Measurements from ENCODE around the gene SBF1. TPM values are rescaled to one million over a fixed set of nuclear protein-coding genes. Genes with fewer than 3 reads are reported as not detected.
A peak's percentile ranks its signal among the peaks of the same experiment; 100 is the strongest.
"Not testable (repeated sequence)": the region's sequence is repeated elsewhere in the genome, so short reads cannot be mapped to it uniquely, and the experiment has no call there.

SBF1 gene
- total RNA-seq, 3 donors from 2014 or later (not counting 1 experiment from before 2014, with no cell fraction given): 235 to 284 (median 242) TPM

DNA sequence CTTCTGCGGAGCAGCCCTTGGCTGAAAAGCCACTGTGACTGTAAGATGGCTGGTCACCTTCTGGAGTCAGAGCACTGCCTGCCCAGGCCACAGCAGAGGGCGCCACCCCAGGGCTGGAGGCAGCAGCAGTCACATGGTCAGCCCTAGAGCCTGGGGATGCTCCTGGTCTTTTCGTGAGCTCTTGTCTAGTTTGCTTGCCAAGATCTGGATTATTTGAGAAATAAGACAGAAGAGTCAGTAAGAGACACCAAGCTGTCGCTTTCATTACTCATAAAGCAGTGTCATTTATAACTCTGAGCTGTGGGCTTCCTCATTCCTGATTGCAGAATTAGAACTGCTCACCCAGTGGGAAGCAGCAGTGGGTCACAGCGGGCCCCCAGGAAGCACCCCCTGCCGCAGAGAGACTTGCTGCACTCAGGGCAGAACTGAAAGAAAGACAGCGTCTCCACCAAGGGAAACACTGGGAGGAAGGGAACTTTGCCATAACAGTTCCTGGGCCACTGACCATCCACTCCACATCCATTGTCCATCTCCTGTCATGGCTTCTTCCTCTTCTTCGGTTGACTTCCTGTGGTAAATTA lies 75.0 kb downstream of the SBF1 start:
- Histone ChIP-seq H3K4me1 (ENCODE audit: control insufficient read depth, insufficient read depth, low read length) (peaks cover 41% of the 10 kb centered on the region), H3K27ac (ENCODE audit: low read length) (peak overlapping the region; percentile 56), H3K9me3 (ENCODE audit: control insufficient read depth, insufficient read depth, low read length) (no peaks in the 10 kb centered on the region), H3K36me3 (ENCODE audit: control insufficient read depth, insufficient read depth, low read length) (peaks cover 11% of the 10 kb centered on the region), H3K4me3 (ENCODE audit: low read length) (no peak overlapping the region), H3K27me3 (ENCODE audit: control insufficient read depth, insufficient read depth, low read length) (no peaks in the 10 kb centered on the region)
- peaks cover 56 to 58% of the 10 kb centered on the region in 2 donors for H3K4me1 Mint-ChIP-seq
- ATAC-seq (peak; percentile 56 to 82 (median 76)), DNase-seq (peak; percentile 33 to 51)
- intact Hi-C loops (cut with micrococcal nuclease): no loop called here
- no peaks in the 10 kb centered on the region for H3K36me3 Mint-ChIP-seq
- no peaks in the 10 kb centered on the region for H3K9me3 Mint-ChIP-seq
- peak overlapping the region; percentile 89 to 93 for H3K27ac Mint-ChIP-seq
- WGBS (ENCODE audit: insufficient coverage): 45% methylated on average over 7 of the region's 8 CpGs
- TF ChIP-seq, protein P1, sequence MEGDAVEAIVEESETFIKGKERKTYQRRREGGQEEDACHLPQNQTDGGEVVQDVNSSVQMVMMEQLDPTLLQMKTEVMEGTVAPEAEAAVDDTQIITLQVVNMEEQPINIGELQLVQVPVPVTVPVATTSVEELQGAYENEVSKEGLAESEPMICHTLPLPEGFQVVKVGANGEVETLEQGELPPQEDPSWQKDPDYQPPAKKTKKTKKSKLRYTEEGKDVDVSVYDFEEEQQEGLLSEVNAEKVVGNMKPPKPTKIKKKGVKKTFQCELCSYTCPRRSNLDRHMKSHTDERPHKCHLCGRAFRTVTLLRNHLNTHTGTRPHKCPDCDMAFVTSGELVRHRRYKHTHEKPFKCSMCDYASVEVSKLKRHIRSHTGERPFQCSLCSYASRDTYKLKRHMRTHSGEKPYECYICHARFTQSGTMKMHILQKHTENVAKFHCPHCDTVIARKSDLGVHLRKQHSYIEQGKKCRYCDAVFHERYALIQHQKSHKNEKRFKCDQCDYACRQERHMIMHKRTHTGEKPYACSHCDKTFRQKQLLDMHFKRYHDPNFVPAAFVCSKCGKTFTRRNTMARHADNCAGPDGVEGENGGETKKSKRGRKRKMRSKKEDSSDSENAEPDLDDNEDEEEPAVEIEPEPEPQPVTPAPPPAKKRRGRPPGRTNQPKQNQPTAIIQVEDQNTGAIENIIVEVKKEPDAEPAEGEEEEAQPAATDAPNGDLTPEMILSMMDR (IDR thresholded peaks at IDR 0.05): peak; percentile 24
- H3K27me3 Mint-ChIP-seq (ENCODE audit: low read depth in 2 of 2): no peaks in the 10 kb centered on the region
- peak overlapping the region; percentile 68 for H3K4me3 Mint-ChIP-seq

DNA sequence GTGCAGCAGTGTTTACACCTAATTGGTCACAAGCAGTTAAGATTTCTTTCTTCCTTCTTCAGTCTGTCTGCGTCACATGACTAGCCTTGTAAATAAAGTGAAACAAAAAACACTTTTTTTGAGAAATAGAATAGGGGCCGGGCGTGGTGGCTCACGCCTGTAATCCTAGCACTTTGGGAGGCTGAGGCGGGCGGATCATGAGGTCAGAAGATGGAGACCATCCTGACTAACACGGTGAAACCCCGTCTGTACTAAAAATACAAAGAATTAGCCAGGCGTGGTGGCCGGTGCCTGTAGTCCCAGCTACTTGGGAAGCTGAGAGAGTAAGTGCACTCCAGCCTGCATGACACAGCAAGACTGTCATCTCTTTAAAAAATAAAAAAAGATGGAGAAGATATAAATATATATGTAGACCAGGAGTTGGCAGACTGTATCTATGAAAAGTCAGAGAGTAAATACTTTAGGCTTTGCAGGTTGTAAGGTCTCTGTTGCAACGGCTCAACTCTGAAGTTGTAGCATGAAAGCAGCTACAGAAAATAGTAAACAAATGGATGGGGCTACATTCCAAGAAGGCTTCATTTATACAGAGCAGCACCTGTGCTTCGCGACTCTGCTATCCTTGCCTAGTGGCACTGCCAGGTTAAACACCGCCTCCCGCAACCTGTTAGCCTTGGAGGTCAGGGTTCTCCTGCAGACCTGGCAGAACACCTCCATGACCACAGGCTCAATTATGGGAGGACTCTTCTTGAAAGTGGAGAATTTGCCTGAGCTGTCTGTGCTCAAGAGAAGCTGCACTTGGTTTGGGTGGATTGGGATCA lies 75.8 kb downstream of the SBF1 start:
- H3K27ac Mint-ChIP-seq: peak overlapping the region; percentile 89 to 93
- H3K27ac ChIP-seq (ENCODE audit: low read length): peak overlapping the region; percentile 56
- no peaks in the 10 kb centered on the region for H3K9me3 Mint-ChIP-seq
- TF ChIP-seq, protein P1 (IDR thresholded peaks at IDR 0.05): no peak
- 68% methylated on average over 15 of the region's 15 CpGs for WGBS (ENCODE audit: insufficient coverage)
- H3K27me3 Mint-ChIP-seq (ENCODE audit: low read depth in 2 of 2): no peaks in the 10 kb centered on the region
- peaks cover 38% of the 10 kb centered on the region for H3K4me1 ChIP-seq (ENCODE audit: control insufficient read depth, insufficient read depth, low read length)
- ATAC-seq (peak; percentile 20 to 47 (median 37)), DNase-seq (peak in 1 of 2 donors; percentile 23)
- H3K4me3 ChIP-seq (ENCODE audit: low read length): no peak overlapping the region
- peaks cover 13% of the 10 kb centered on the region for H3K36me3 ChIP-seq (ENCODE audit: control insufficient read depth, insufficient read depth, low read length)
- no peaks in the 10 kb centered on the region for H3K36me3 Mint-ChIP-seq
- peaks cover 55% of the 10 kb centered on the region in 2 donors for H3K4me1 Mint-ChIP-seq
- no peaks in the 10 kb centered on the region for H3K9me3 ChIP-seq (ENCODE audit: control insufficient read depth, insufficient read depth, low read length)
- intact Hi-C loops (cut with micrococcal nuclease): no loop called here
- no peaks in the 10 kb centered on the region for H3K27me3 ChIP-seq (ENCODE audit: control insufficient read depth, insufficient read depth, low read length)
- H3K4me3 Mint-ChIP-seq: peak overlapping the region; percentile 72

DNA sequence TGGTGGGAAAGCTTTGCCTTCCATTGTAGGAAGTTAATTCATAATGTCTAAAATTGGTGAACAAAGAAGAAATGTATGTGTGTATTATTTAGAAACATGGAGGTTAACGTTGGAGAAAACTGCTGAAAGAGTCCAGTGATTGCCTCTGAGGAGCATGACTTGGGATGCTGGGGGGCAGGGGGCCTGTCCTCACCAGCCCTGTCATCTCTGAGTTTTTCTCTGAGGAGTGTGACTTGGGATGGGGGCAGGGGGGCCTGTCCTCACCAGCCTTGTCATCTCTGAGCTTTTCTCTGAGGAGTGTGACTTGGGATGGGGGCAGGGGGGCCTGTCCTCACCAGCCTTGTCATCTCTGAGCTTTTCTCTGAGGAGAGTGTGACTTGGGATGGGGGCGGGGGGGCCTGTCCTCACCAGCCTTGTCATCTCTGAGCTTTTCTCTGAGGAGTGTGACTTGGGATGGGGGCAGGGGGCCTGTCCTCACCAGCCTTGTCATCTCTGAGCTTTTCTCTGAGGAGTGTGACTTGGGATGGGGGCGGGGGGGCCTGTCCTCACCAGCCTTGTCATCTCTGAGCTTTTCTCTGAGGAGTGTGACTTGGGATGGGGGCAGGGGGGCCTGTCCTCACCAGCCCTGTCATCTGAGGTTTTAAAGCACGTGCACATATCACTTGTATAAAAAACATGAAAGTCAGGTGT lies 77.3 kb downstream of the SBF1 start:
- H3K4me3 Mint-ChIP-seq; H3K4me3 ChIP-seq (ENCODE audit: low read length); H3K36me3 Mint-ChIP-seq; H3K27me3 ChIP-seq (ENCODE audit: control insufficient read depth, insufficient read depth, low read length); intact Hi-C loops (cut with micrococcal nuclease); H3K27me3 Mint-ChIP-seq (ENCODE audit: low read depth in 2 of 2); H3K9me3 ChIP-seq (ENCODE audit: control insufficient read depth, insufficient read depth, low read length); ATAC-seq; DNase-seq; H3K9me3 Mint-ChIP-seq: not testable (repeated sequence)
- H3K27ac ChIP-seq (ENCODE audit: low read length): peak overlapping the region; percentile 11
- H3K36me3 ChIP-seq (ENCODE audit: control insufficient read depth, insufficient read depth, low read length): peaks cover 17% of the 10 kb centered on the region
- peaks cover 29% of the 10 kb centered on the region for H3K4me1 ChIP-seq (ENCODE audit: control insufficient read depth, insufficient read depth, low read length)
- Mint-ChIP-seq H3K4me1 (peaks cover 46 to 56% of the 10 kb centered on the region in 2 donors), H3K27ac (peak overlapping the region; percentile 83 to 85)
- WGBS (ENCODE audit: insufficient coverage): 88% methylated on average over 3 of the region's 4 CpGs
